ENCODE results near the gene CLCN2.
"Not testable (repeated sequence)": the region's sequence is repeated elsewhere in the genome, so short reads cannot be mapped to it uniquely, and the experiment has no call there.

DNA sequence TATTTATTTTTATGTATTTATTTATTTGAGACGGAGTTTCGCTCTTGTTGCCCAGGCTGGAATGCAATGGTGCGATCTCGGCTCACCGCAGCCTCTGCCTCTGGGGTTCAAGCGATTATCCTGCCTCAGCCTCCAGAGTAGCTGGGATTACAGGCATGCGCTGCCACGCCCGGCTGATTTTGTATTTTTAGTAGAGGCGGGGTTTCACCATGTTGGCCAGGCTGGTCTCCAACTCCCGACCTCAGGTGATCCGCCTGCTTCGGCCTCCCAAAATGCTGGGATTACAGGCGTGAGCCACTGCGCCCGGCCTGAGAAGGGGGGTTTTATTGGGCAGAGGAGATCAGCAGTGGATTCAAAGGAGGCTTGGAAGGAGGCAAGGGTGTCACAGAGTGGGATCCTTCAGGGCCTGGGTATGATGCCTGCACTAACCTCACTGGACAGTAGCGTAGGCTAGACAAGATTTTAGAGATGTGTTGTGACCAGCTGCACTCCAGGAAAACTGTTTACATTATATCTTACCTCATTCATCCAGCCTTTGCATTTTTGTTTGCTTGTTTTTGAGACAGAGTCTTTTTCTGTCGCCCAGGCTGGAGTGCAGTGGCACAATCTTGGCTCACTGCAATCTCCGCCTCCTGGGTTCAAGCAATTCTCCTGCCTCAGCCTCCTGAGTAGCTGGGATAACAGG, 21.8 kb downstream of the CLCN2 start:
- TF ChIP-seq YY1 (IDR thresholded peaks at IDR 0.05; ENCODE audit: insufficient read depth, insufficient read length); SUZ12 (IDR thresholded peaks at IDR 0.05; ENCODE audit: extremely low read depth, insufficient read depth, insufficient read length); ZNF274 (IDR thresholded peaks at IDR 0.05; ENCODE audit: low read depth, low read length): not testable (repeated sequence)

Measured in NT2/D1 (cell line).